Tibial nerve (tissue), 4 donors: ENCODE data around the gene SAXO2.

ENCODE experiments used
- EP300 ChIP-seq, 2 donors: sonication (generic); formaldehyde crosslinking; IDR thresholded peaks; one replicate each; pipeline ENCODE4 v1.6.1; 2017; ENCODE audit warnings: antibody characterized with exemption in 2 of 2, mild to moderate bottlenecking in 1 of 2
- TF ChIP-seq, protein P1 (sequence below), 5 experiments: fragments of 200-600 bp in 3 of 5; fragments of 450-650 bp in 2 of 5; sonication (generic) in 3 of 5; IDR thresholded peaks; one replicate each; pipeline ENCODE4 v1.5.1; 2016 to 2019; ENCODE audit warnings: antibody characterized with exemption in 5 of 5, mild to moderate bottlenecking in 3 of 5, moderate library complexity in 2 of 5

DNA sequence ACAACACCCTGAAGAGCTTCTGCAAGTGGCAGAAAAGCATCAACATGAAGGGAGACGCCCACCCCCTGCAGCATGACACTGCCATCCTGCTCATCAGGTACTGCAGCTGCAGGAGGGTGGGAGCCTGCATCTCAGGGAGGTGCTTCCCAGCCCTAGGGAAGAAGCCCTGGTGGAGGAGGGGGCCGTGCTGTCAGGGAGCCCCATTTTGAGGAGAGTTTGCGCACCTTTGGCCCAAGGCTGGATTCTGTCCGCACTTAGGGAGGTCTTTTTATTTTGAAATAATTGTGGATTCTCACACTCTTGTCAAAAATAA is 42.1 kb downstream of the SAXO2 start:
- TF ChIP-seq, protein P1, sequence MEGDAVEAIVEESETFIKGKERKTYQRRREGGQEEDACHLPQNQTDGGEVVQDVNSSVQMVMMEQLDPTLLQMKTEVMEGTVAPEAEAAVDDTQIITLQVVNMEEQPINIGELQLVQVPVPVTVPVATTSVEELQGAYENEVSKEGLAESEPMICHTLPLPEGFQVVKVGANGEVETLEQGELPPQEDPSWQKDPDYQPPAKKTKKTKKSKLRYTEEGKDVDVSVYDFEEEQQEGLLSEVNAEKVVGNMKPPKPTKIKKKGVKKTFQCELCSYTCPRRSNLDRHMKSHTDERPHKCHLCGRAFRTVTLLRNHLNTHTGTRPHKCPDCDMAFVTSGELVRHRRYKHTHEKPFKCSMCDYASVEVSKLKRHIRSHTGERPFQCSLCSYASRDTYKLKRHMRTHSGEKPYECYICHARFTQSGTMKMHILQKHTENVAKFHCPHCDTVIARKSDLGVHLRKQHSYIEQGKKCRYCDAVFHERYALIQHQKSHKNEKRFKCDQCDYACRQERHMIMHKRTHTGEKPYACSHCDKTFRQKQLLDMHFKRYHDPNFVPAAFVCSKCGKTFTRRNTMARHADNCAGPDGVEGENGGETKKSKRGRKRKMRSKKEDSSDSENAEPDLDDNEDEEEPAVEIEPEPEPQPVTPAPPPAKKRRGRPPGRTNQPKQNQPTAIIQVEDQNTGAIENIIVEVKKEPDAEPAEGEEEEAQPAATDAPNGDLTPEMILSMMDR (IDR thresholded peaks at IDR 0.05): no peak
- TF ChIP-seq EP300 (IDR thresholded peaks at IDR 0.05): no peak
